Frontal cortex (tissue), 4 donors: Measurements from ENCODE around the gene FRMD6. TPM values are rescaled to one million over a fixed set of nuclear protein-coding genes. Genes with fewer than 3 reads are reported as not detected.

Source experiments
- DNase-seq, 2 donors: peaks; one replicate each; pipeline ENCODE4 v3.0.0; 2012; ENCODE audit warnings: low spot score in 2 of 2
- FAIRE-seq: peaks from 2 replicates; lab custom pipeline; 2012; peaks lifted over from hg19 to GRCh38; lab: Jason Lieb, UNC
- total RNA-seq: library from RNA; depleted of rRNA; stranded (reverse); fragments of >200 nt; gene quantifications from one replicate; pipeline ENCODE4 v1.2.3, GENCODE V29; 2014
- donor health status: control.
- donor health status: control.
- donor health status: control.

Gene FRMD6
- total RNA-seq, 1 donor from 2014 or later = 13.5 TPM

DNA sequence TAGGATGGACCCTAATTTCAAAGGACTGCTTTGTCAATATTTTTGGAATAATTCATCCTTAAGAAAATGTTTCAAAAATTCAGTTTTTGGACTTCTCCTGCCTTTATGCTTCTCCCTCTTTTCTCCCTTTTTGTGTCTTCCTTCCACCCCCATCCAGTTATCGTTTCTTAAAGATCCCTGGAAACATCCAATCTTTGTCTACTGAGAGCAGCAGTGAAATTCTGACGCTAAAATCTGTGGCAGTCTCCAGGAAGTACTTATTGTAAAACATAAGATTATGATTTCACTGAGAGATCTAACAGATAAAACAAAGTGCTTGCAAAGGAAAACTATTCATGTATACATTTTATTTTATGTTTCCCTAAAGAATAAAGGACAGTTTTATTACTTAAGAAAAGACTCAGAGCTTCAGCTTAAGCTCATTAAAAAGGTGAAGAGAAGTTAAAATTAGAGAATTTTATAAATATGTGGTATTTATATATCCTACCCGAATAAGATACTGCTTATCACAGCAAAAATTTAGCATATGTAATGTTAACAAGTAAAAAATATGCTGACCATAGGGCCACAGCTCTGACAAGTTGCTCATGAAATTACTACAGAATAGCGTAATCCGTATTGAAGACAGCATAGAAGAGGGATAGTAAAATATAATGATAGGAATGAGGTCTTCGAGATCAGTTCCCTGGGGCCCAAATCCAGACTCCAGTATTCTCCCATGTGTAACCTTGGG, 6.9 kb downstream of the FRMD6 start:
- FAIRE-seq (no peak), DNase-seq (no peak)

GRCh38 chr14:51660741-51661140, 9.0 kb downstream of the FRMD6 start:
- FAIRE-seq = no peak

DNA sequence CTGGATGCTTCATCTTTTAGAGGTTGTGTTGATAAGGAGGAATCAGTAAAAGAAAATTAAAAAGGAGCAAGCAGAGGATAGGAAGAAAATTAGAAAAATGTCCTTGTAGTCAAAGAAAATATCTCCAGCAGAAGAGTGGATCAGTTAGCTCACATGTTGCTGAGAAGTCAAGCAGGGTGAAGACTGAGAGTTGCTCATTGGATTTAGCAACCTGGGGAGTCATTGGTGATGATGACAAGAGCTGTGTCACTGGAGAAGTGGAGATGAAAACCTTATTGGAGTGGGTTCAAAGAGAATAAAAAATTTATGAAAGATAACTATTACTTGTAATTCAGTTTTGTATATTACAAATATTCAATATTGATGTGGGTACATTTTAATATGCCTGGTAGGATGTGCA, 9.8 kb downstream of the FRMD6 start:
- no peak for FAIRE-seq

More at GRCh38 chr14:51660741-51661140, 9.0 kb downstream of the FRMD6 start:
- no peak for DNase-seq

DNA sequence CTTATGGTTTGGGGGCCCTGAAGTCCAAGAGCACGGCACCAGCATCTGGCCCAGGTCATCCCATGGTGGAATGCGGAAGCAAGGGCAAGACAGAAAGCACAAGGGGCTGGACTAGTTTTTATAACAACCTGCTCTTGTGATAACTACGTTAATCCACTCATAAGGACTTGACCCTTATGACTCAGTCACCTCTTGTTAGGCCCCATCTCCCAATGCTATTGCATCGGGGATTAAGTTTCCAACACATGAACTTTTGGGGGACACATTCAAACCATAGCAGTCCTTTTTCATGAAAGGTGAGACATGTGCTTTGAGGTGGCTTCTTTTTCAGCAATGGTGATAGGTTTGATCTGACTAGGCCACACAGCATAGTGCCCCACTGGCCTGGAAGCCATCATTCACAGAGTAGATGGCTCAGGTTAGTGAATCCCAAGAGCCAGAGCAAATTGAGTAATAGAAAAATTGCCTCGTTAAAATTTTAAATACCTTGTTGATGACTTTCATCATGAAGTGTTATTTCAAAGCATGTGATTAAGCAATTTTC, 12.1 kb downstream of the FRMD6 start:
- no peak for FAIRE-seq
- DNase-seq = no peak

More for the DNA sequence above, 9.8 kb downstream of the FRMD6 start:
- no peak for DNase-seq

GRCh38 chr14:51666070-51666469, 14.4 kb downstream of the FRMD6 start:
- no peak for FAIRE-seq
- DNase-seq = no peak

DNA sequence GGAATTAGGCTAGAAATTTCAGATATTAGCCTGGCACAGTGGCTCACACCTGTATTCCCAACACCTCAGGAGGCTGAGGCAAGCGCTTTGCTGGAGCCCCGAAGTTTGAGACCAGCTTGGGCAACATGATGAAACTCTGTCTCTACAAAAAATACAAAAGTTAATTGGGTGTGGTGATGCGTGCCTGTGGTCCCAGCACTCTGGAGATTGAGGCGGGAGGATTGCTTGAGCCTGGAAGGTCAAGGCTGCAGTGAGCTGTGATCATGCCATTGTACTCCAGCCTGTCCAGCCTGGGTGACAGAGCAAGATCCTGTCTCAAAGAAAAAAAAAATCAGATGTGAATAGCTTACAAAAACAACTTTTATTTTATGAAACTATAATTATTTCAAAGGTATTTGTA, 15.1 kb downstream of the FRMD6 start:
- FAIRE-seq (no peak), DNase-seq (no peak)

- no peak for FAIRE-seq
- DNase-seq = no peak
Observed at GRCh38 chr14:51668870-51669269, 17.2 kb downstream of the FRMD6 start.

DNA sequence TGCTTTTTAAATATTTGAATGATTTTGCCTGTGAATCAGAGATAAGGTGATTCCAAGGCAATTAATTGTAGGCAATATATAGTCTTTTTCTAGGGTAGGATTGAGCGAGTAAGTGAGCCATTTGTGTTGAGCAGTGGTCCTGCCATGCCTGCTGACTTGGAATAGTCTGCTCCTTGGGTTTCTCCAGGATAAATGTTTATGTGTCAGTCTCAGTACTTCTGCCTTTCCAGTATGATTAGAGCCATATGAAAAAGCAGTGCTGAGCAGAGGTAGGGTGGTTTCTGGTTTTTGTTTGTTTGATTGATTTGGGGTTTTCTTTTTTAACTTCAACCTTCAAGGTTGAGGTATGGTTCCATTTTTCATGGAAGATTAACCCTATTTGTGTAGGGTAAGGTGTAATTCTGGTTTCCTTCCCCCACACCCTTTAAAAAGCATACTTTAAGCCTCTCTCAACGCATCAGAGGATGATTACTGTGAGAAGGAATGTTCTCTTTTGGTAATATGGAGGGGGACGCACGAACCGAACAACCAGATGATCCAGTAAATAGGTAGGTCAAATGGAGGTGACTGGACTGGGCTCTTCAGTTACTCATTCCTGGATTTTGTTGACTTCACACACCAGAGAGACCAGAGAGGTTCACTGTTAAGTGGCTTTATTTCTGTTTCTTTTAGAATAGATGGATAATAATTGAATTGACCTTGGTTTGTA, 22.7 kb downstream of the FRMD6 start:
- FAIRE-seq = no peak
- DNase-seq = no peak

- DNase-seq (no peak), FAIRE-seq (no peak)
Observed at GRCh38 chr14:51676549-51676948, 24.8 kb downstream of the FRMD6 start.

DNA sequence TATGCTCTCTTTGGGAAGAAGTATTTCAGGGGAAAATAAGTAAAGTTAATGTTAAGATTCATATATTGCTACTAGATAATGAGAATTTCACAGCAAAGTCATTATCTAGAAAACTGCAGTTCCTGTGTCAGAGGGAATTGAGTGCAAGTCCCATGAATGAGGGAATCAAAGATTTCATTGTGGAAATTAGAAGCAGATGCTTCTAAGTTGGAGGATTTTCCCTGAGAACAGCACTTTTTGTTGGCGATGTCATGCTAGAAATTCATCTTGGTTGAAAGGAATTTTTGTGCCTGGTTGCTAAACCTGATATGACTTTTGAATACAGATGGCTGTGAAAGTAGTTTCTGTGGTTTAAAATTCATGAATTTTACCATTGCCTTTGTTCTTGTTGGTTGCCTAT, 25.6 kb downstream of the FRMD6 start:
- FAIRE-seq = no peak

DNA sequence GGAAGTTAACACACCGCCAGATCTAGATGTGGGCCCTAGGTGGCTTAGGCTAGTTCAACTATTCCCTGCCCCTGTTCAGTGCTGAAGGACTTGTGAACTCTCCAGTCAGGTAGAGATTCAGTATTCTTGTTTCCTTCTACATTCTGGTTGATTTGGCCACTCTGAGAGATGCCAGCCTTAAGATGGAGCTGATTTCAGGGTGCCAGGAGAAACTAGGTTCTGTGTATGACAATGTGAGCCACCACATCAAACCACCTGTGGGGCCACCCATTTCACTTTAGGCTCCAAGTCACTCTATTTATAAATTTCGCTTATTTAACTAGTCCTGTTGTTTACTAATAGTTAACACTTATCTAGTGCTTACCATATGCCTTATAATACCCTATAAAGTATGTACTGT, 26.0 kb downstream of the FRMD6 start:
- no peak for FAIRE-seq
- no peak for DNase-seq

More for the DNA sequence above, 25.6 kb downstream of the FRMD6 start:
- no peak for DNase-seq

DNA sequence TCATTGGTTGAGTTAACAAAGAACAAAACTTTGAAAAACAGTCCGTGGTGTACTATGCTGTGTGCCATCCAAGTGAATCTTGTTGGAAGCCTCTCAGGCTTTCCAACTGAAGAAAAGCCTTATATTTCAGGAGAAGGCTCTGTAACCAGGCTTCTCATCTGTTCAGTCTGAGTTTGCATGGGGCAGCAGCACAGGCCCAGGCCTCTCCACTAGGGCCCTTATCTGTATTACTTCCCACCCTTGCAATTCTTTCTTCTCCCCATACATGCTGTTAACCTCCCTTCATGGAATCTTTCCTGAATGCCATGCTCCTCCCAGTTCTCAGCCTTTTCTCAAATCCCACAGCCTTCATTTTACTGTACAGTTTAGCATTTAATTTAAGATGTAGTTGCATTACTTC, 28.3 kb downstream of the FRMD6 start:
- FAIRE-seq (no peak), DNase-seq (no peak)

DNA sequence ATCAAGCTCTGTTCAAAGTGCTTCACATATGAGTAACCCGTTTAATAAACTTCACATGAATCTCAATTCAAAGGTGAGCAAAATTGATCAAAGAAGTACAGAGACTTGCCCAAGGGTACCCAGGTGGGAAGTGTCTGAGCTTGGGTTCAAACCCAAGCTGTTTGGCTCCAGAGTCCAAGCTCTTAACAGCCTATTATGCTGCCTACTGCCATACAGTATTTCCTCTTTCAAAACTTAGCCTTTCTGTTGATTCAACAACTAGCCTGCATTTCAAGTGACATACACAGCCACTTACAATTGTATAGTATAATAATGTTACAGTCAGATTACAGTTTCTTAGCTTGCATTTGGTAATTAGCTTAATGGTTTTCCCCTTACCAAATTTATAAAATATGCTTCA, 29.7 kb downstream of the FRMD6 start:
- FAIRE-seq = no peak

GRCh38 chr14:51682411-51682810, 30.7 kb downstream of the FRMD6 start:
- FAIRE-seq (no peak), DNase-seq (no peak)

More for the DNA sequence above, 29.7 kb downstream of the FRMD6 start:
- no peak for DNase-seq

GRCh38 chr14:51684760-51685159, 33.0 kb downstream of the FRMD6 start:
- no peak for FAIRE-seq

GRCh38 chr14:51691176-51691575, 39.5 kb downstream of the FRMD6 start:
- no peak for FAIRE-seq
- DNase-seq = no peak

More at GRCh38 chr14:51684760-51685159, 33.0 kb downstream of the FRMD6 start:
- DNase-seq = no peak

- FAIRE-seq (no peak), DNase-seq (no peak)
Observed at GRCh38 chr14:51692646-51693045, 40.9 kb downstream of the FRMD6 start.

DNA sequence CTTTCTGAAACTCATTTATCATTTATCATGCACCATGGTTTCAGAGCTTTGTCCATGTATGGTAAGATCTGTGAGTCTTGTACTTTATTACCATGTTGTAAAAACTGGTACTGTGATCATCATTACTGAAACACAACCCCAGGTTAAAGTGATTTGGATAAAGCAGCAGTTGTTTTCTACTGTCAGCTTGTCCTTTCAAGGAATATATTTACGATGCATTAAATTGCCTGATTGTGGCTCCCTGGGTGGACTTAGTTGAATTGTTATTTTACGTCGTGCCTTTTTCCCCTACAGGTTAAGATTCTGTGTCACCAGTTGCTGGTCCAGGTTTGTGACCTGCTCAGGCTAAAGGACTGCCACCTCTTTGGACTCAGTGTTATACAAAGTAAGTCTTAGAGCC, 46.1 kb downstream of the FRMD6 start:
- FAIRE-seq (no peak), DNase-seq (no peak)

DNA sequence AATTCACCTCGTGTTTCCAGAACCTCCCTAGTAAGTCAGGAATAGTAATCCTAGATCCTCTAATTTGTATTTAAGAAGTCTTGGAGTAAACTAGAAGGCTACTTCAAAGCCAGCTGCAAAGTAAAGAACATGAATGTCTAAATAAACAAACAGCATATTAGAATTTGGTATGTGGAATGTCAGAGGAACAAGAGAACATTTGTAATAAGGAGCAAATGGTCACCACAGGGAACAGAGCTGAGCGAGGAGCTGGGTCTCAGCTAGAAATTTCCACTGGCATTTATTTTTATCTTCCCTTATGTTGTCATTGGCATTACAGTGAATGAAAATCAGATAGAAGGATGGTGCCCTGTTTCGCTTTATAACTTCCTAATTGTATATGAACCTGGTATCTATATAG, 50.2 kb downstream of the FRMD6 start:
- DNase-seq (no peak), FAIRE-seq (no peak)

- no peak for DNase-seq
- FAIRE-seq = no peak
Observed at GRCh38 chr14:51703787-51704186, 52.1 kb downstream of the FRMD6 start.

GRCh38 chr14:51704545-51704944, 52.8 kb downstream of the FRMD6 start:
- FAIRE-seq (no peak), DNase-seq (no peak)
